H1 (cell line): ENCODE measurements around the gene DVL2. TPM values are rescaled to one million over a fixed set of nuclear protein-coding genes. Genes with fewer than 3 reads are reported as not detected.
A peak's percentile ranks its signal among the peaks of the same experiment; 100 is the strongest.

Experiments
- CTCF ChIA-PET: fragments of 300-600 bp; sonication (Branson Sonifier 250); formaldehyde crosslinking; loops from one replicate; lab custom pipeline; 2021; ENCODE audit not compliant: partially characterized antibody; lab: Charles Lee
- POLR2A ChIA-PET: fragments of 300-600 bp; sonication (Branson Sonifier 250); formaldehyde crosslinking; loops from one replicate; lab custom pipeline; 2021; ENCODE audit warnings: inconsistent platforms; ENCODE audit not compliant: partially characterized antibody; lab: Charles Lee
- DNase-seq, 2 experiments: peaks; one replicate each; pipeline versions ENCODE4 v3.0.0 to v3.0.0-alpha.2; 2010 to 2022; ENCODE audit warnings: low spot score in 2 of 2, low read depth in 1 of 2, mixed read lengths in 1 of 2
- FAIRE-seq: peaks from 2 replicates; lab custom pipeline; 2011; peaks lifted over from hg19 to GRCh38; lab: Jason Lieb, UNC
- H2AFZ ChIP-seq: 2 replicates; pipeline ENCODE4 v1.8.1; 2012; ENCODE audit warnings: low read length, inconsistent platforms
- H2AK5ac ChIP-seq: 2 replicates; pipeline ENCODE4 v1.6.1; 2013; ENCODE audit warnings: low read depth, low read length
- H2BK120ac ChIP-seq: replicated peaks from 2 replicates; pipeline ENCODE3; 2013; ENCODE audit warnings: low read depth, low read length, inconsistent platforms
- H2BK12ac ChIP-seq: 2 replicates; pipeline ENCODE4 v1.6.1; 2013; ENCODE audit warnings: low read depth, low read length
- H2BK15ac ChIP-seq: 2 replicates; pipeline ENCODE4 v1.6.1; 2013; ENCODE audit warnings: low read length
- H2BK20ac ChIP-seq: 2 replicates; pipeline ENCODE4 v1.6.1; 2013; ENCODE audit warnings: low read length
- H2BK5ac ChIP-seq: 2 replicates; pipeline ENCODE4 v1.6.1; 2013; ENCODE audit warnings: low read depth, low read length
- H3K14ac ChIP-seq: 2 replicates; pipeline ENCODE4 v1.6.1; 2013; ENCODE audit warnings: inconsistent platforms; ENCODE audit not compliant: insufficient read length
- H3K18ac ChIP-seq: 2 replicates; pipeline ENCODE4 v1.6.1; 2013; ENCODE audit warnings: low read length; ENCODE audit errors: extremely low read depth
- H3K23ac ChIP-seq: 2 replicates; pipeline ENCODE4 v1.6.1; 2013; ENCODE audit warnings: inconsistent platforms; ENCODE audit not compliant: insufficient read length
- H3K23me2 ChIP-seq: 2 replicates; pipeline ENCODE4 v1.6.1; 2013; ENCODE audit warnings: low read depth, low read length
- H3K27ac ChIP-seq: 2 replicates; pipeline ENCODE4 v1.6.1; 2011; ENCODE audit warnings: low read depth, low read length, inconsistent platforms
- H3K27me3 ChIP-seq, 4 experiments: replicated peaks in 1 of 4; 1 replicate in 1 of 4; 2 replicates in 3 of 4; pipeline versions ENCODE4 v1.6.1 to v1.8.1; 2011 to 2013; ENCODE audit warnings: low read length in 3 of 4, mild to moderate bottlenecking in 3 of 4, inconsistent platforms in 2 of 4, mixed read lengths in 2 of 4, moderate library complexity in 1 of 4; ENCODE audit not compliant: control insufficient read depth in 3 of 4, insufficient read depth in 3 of 4; ENCODE audit errors: extremely low read depth in 1 of 4
- H3K36me3 ChIP-seq, 4 experiments: 2 replicates each; pipeline versions ENCODE4 v1.6.1 to v1.8.1; 2011 to 2013; ENCODE audit warnings: mild to moderate bottlenecking in 4 of 4, low read length in 3 of 4, moderate library complexity in 2 of 4, control low read depth in 1 of 4, inconsistent platforms in 1 of 4; ENCODE audit not compliant: insufficient read depth in 4 of 4, control insufficient read depth in 2 of 4
- H3K4ac ChIP-seq: replicated peaks from 2 replicates; pipeline ENCODE3; 2013; ENCODE audit warnings: low read length, low read depth, mixed read lengths, inconsistent platforms; ENCODE audit not compliant: insufficient read length
- H3K4me1 ChIP-seq, 4 experiments: replicated peaks in 1 of 4; 1 replicate in 1 of 4; 2 replicates in 3 of 4; pipeline versions ENCODE4 v1.6.1 to v1.8.1; 2011 to 2013; ENCODE audit warnings: low read length in 3 of 4, inconsistent platforms in 2 of 4, mixed read lengths in 1 of 4; ENCODE audit not compliant: insufficient read depth in 4 of 4, control insufficient read depth in 3 of 4
- H3K4me2 ChIP-seq, 2 experiments: 2 replicates each; pipeline versions ENCODE4 v1.6.1 to v1.8.1; 2011 to 2013; ENCODE audit warnings: low read depth in 2 of 2, low read length in 2 of 2, control low read depth in 1 of 2, inconsistent platforms in 1 of 2, mild to moderate bottlenecking in 1 of 2; ENCODE audit not compliant: insufficient read depth in 1 of 2
- H3K4me3 ChIP-seq, 4 experiments: fragments of 200-600, 300-600 bp in 1 of 4; sonication (generic), shearing (Covaris generic), sonication (Bioruptor Twin) in 1 of 4; 2 replicates each; pipeline versions ENCODE4 v1.5.1 to v1.8.1; 2011 to 2016; ENCODE audit warnings: low read length in 4 of 4, low read depth in 3 of 4, control low read depth in 2 of 4, inconsistent platforms in 2 of 4, mild to moderate bottlenecking in 2 of 4, mixed read lengths in 1 of 4, moderate library complexity in 1 of 4; ENCODE audit not compliant: insufficient read depth in 2 of 4; ENCODE audit errors: extremely low read depth in 1 of 4
- H3K56ac ChIP-seq: replicated peaks from 2 replicates; pipeline ENCODE3; 2013; ENCODE audit warnings: low read depth, mild to moderate bottlenecking, mixed read lengths, low read length, inconsistent platforms; ENCODE audit not compliant: insufficient read length
- H3K79me1 ChIP-seq: 2 replicates; pipeline ENCODE4 v1.6.1; 2013; ENCODE audit warnings: low read depth, low read length, control low read depth
- H3K79me2 ChIP-seq, 2 experiments: 2 replicates each; pipeline versions ENCODE4 v1.6.1 to v1.8.1; 2012 to 2013; ENCODE audit warnings: low read length in 2 of 2, mild to moderate bottlenecking in 2 of 2, inconsistent platforms in 1 of 2; ENCODE audit not compliant: insufficient read depth in 2 of 2, control insufficient read depth in 1 of 2
- H3K9ac ChIP-seq, 4 experiments: replicated peaks in 1 of 4; 1 replicate in 1 of 4; 2 replicates in 3 of 4; pipeline versions ENCODE4 v1.6.1 to v1.8.1; 2011 to 2013; ENCODE audit warnings: low read depth in 3 of 4, low read length in 3 of 4, control low read depth in 2 of 4, mild to moderate bottlenecking in 2 of 4, moderate library complexity in 2 of 4, inconsistent platforms in 1 of 4; ENCODE audit errors: extremely low read depth in 1 of 4
- H3K9me3 ChIP-seq, 2 experiments: 2 replicates each; pipeline versions ENCODE4 v1.6.1 to v1.8.1; 2012 to 2013; ENCODE audit warnings: mild to moderate bottlenecking in 2 of 2, moderate library complexity in 2 of 2, control low read depth in 1 of 2, inconsistent platforms in 1 of 2, low read depth in 1 of 2, low read length in 1 of 2, mixed read lengths in 1 of 2; ENCODE audit not compliant: insufficient read depth in 2 of 2
- H4K20me1 ChIP-seq, 2 experiments: replicated peaks in 1 of 2; 2 replicates each; pipeline versions ENCODE3 to v1.8.1; 2011 to 2013; ENCODE audit warnings: inconsistent platforms in 2 of 2, low read length in 2 of 2, mild to moderate bottlenecking in 1 of 2; ENCODE audit not compliant: insufficient read depth in 2 of 2, control insufficient read depth in 1 of 2
- H4K5ac ChIP-seq: 2 replicates; pipeline ENCODE4 v1.6.1; 2013; ENCODE audit warnings: low read length, low read depth, mixed read lengths, inconsistent platforms; ENCODE audit not compliant: insufficient read length
- H4K8ac ChIP-seq: 2 replicates; pipeline ENCODE4 v1.8.0; 2013; ENCODE audit warnings: mild to moderate bottlenecking, moderate library complexity, low read length, inconsistent platforms; ENCODE audit not compliant: insufficient read depth; ENCODE audit errors: extremely low read depth
- H4K91ac ChIP-seq: replicated peaks from 2 replicates; pipeline ENCODE3; 2013; ENCODE audit warnings: low read length, mixed read lengths, inconsistent platforms; ENCODE audit not compliant: insufficient read length
- CREB1 ChIP-seq: IDR thresholded peaks from 2 replicates; pipeline ENCODE4 v1.6.1; 2012; ENCODE audit warnings: inconsistent platforms
- CTBP2 ChIP-seq: IDR thresholded peaks from 2 replicates; pipeline ENCODE4 v1.7.0; 2011; ENCODE audit warnings: borderline replicate concordance, mild to moderate bottlenecking, moderate library complexity, mixed read lengths, low read length; ENCODE audit not compliant: insufficient read depth, insufficient read length
- HDAC2 ChIP-seq, 2 experiments: fragments of 300-600 bp in 1 of 2; sonication (generic) in 1 of 2; IDR thresholded peaks; 2 replicates each; pipeline ENCODE4 v1.6.1; 2011 to 2012; ENCODE audit warnings: low read depth in 2 of 2, low read length in 2 of 2, mild to moderate bottlenecking in 2 of 2, moderate library complexity in 2 of 2, borderline replicate concordance in 1 of 2, inconsistent platforms in 1 of 2
- JUN ChIP-seq: IDR thresholded peaks from 2 replicates; pipeline ENCODE4 v1.6.1; 2011; ENCODE audit warnings: low read depth, mild to moderate bottlenecking, improper control_type of control experiment, low read length
- KDM5A ChIP-seq: fragments of 200-600 bp; IDR thresholded peaks from 2 replicates; pipeline ENCODE4 v1.7.1; 2012; ENCODE audit warnings: mild to moderate bottlenecking, low read length, inconsistent platforms, mixed read lengths
- NANOG ChIP-seq: IDR thresholded peaks from 2 replicates; pipeline ENCODE4 v1.6.1; 2011; ENCODE audit warnings: low read length, low read depth, mild to moderate bottlenecking, inconsistent platforms; ENCODE audit not compliant: insufficient read depth, poor library complexity, severe bottlenecking
- RAD21 ChIP-seq, 2 experiments: IDR thresholded peaks in 1 of 2; conservative IDR thresholded peaks in 1 of 2; 2 replicates each; pipeline ENCODE4 v1.6.1; 2011; ENCODE audit warnings: low read depth in 2 of 2, low read length in 2 of 2, improper control_type of control experiment in 1 of 2, inconsistent platforms in 1 of 2, mild to moderate bottlenecking in 1 of 2, moderate library complexity in 1 of 2
- RNF2 ChIP-seq: fragments of 200-900, 300-1000 bp; sonication (generic); IDR thresholded peaks from 2 replicates; pipeline ENCODE4 v1.7.1; 2016; ENCODE audit warnings: borderline replicate concordance, low read depth, mild to moderate bottlenecking, antibody characterized with exemption, low read length; ENCODE audit not compliant: poor library complexity, severe bottlenecking; ENCODE audit errors: missing control alignments
- SIX5 ChIP-seq: IDR thresholded peaks from 2 replicates; pipeline ENCODE4 v1.6.1; 2011; ENCODE audit warnings: mild to moderate bottlenecking, low read depth, low read length
- USF2 ChIP-seq: IDR thresholded peaks from 2 replicates; pipeline ENCODE4 v1.6.1; 2011; ENCODE audit warnings: low read length, improper control_type of control experiment
- WGBS, 2 experiments: shearing (Covaris generic) in 1 of 2; methylation state at CpG; one replicate each; pipeline versions ENCODE4 v1.1.6 to v1.1.7; 2013 to 2015; ENCODE audit warnings: low lambda C conversion rate in 2 of 2, mixed read lengths in 2 of 2, inconsistent platforms in 1 of 2, low coverage in 1 of 2, missing lambda C conversion rate in 1 of 2; ENCODE audit not compliant: insufficient replicate concordance in 2 of 2, insufficient coverage in 1 of 2, insufficient read length in 1 of 2; ENCODE audit errors: extremely low coverage in 1 of 2, missing lambda C conversion rate in 1 of 2; 5-methylcytosine and 5-hydroxymethylcytosine counted together
- polyA plus RNA-seq, 7 experiments: library from polyadenylated mRNA; depleted of rRNA in 3 of 7; stranded (reverse) in 5 of 7; unstranded in 2 of 7; fragments of >200 nt in 5 of 7; fragments of 200-250 nt in 2 of 7; gene quantifications; 1 replicate in 5 of 7; 2 replicates in 1 of 7; 4 replicates in 1 of 7; pipeline versions ENCODE4 v1.2.1 to v1.2.3, GENCODE V29; 2011 to 2013; ENCODE audit warnings: missing spikeins in 2 of 7, mixed read lengths in 2 of 7
- total RNA-seq: library from RNA; stranded (reverse); fragmentation: NEBNext Ultra II Directional; extraction: Animal tissue kit (Norgen Biotek cat#: 25700); gene quantifications from 2 replicates; pipeline ENCODE4 v1.2.1, GENCODE V29; 2021

The DVL2 gene
- total and polyA plus RNA-seq, 2 of the 8 experiments (the other 6 are each of a cell fraction or from before 2014, with no cell fraction given), result 19.0 to 59.6 TPM

- no peak overlapping the region for H2BK20ac ChIP-seq
- peaks cover 8% of the 10 kb centered on the region; the same call in 1 of the 2 replicates for H3K79me1 ChIP-seq
- H2BK5ac ChIP-seq, result no peak overlapping the region; the same call in 1 of the 2 replicates
- H3K18ac ChIP-seq, result no peak overlapping the region
- H2AFZ ChIP-seq, result no peak overlapping the region
- H3K4ac ChIP-seq, result peak overlapping the region; percentile 94
- H3K23ac ChIP-seq, result no peak overlapping the region
- no peak overlapping the region for H2BK15ac ChIP-seq
- WGBS, 2 experiments, result 51% methylated on average over 6 of the region's 6 CpGs; no CpG with 5 or more reads in 1 of the 2 experiments
- H3K23me2 ChIP-seq, result peaks cover 10% of the 10 kb centered on the region; the same call in 1 of the 2 replicates
- no peak overlapping the region for H3K27ac ChIP-seq
- H3K9ac ChIP-seq, result peak overlapping the region in 1 of 4 experiments; percentile 56; a peak in 2 of 7 replicates
- no peak overlapping the region for H3K56ac ChIP-seq
- H4K5ac ChIP-seq, result no peak overlapping the region
- H3K27me3 ChIP-seq, result no peaks in the 10 kb centered on the region
- no peak overlapping the region for H4K8ac ChIP-seq
- ChIA-PET CTCF (interaction anchor here (1.2 to 6.4 kb wide), 2 partner anchors 13 to 16 kb away, joined by 3 to 46 read pairs; partner anchors contain the start of genes ACADVL and DLG4), POLR2A (interaction anchor here (1.1 to 19.7 kb wide), 9 partner anchors 11 to 81 kb away, joined by 3 to 386 read pairs (median 22); partner anchors contain the start of genes ACADVL, CLDN7, CTDNEP1 and DLG4)
- FAIRE-seq (no peak), DNase-seq (no peak)
- H2BK120ac ChIP-seq, result no peak overlapping the region
- H3K14ac ChIP-seq, result no peak overlapping the region
- H2BK12ac ChIP-seq, result no peak overlapping the region
- H3K4me2 ChIP-seq, result peak overlapping the region; percentile 74 to 77
- H4K91ac ChIP-seq, result no peak overlapping the region
- peaks cover 15 to 36% (median 22%) of the 10 kb centered on the region in 4 experiments; a peak in 6 of 8 replicates for H3K36me3 ChIP-seq
- peaks cover 11 to 22% of the 10 kb centered on the region in 2 experiments for H4K20me1 ChIP-seq
- peak overlapping the region; percentile 47 to 95 (median 74); a peak in 6 of 8 replicates for H3K4me3 ChIP-seq
- H3K4me1 ChIP-seq, result peaks cover 5 to 24% (median 12%) of the 10 kb centered on the region in 4 experiments
- H3K9me3 ChIP-seq, result no peaks in the 10 kb centered on the region
- peaks cover 7 to 64% of the 10 kb centered on the region in 2 experiments for H3K79me2 ChIP-seq
- no peak overlapping the region for H2AK5ac ChIP-seq
- TF ChIP-seq RAD21 (IDR thresholded peaks at IDR 0.05 in 1 of 2, conservative IDR thresholded peaks at IDR 0.05 in 1 of 2; ENCODE audit: low read depth in 2 of 2, low read length in 2 of 2) (no peak), CTBP2 (no peak), CREB1 (no peak), NANOG (no peak), HDAC2 (IDR thresholded peaks at IDR 0.05; ENCODE audit: borderline replicate concordance in 1 of 2, low read depth in 2 of 2, low read length in 2 of 2) (no peak), SIX5 (no peak), KDM5A (no peak), USF2 (no peak), JUN (no peak), RNF2 (no peak)
Measured at GRCh38 chr17:7237266-7237760, 3.0 kb upstream of the DVL2 start.
